GM21367 (cell line): ENCODE results near the gene FOXP1.

Source experiments
- ATAC-seq: cut with Tn5 transposase; IDR thresholded peaks from one replicate; pipeline ENCODE4 v1.9.1; 2021; ENCODE audit not compliant: unreplicated experiment

FOXP1 gene

DNA sequence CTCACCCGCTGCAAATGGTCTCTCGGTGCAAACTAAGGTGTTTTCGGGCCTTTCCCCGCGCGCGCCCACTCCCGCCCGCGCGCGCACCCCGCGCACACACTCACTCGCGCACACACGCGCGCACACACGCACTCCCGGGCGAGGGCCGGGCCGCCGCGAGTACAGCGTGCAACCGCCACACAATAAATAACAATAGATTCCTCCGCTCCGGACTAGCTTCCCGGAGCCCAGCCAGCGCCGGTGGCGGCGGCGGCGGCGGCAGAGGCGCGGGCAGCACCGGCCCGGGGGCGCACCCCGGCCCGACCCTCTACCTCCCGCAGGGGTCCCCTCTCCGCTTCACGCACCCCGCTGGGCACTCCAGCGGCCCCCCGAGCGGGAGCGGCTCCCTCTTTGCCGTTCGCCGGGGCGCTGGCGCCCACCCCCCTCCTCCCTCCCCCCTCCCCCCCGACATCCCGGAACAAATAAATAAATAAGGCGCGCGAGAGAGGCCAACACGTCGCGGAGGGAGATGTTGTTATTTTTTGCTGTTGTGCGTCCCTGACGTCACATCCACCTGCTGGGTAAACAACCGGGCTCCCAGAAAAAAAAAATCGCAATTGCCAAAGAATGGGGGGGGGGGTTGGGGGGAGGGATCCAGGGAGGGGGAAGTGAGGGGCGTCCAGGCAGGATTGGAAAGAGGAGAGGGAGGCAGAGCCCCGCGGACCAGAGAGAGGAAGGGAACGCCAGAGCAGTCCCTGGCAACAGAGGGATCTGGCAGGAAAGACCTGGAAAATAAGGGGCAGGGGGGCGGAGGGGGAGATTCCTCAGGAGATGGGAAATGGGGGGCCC is at the start of gene FOXP1:
Gene FOXP1 (minus strand): TSS at position 163 of the 828 bp plus-strand sequence. CDS start 385,347 bp downstream, outside the sequence.
- peak; percentile 56 for ATAC-seq

DNA sequence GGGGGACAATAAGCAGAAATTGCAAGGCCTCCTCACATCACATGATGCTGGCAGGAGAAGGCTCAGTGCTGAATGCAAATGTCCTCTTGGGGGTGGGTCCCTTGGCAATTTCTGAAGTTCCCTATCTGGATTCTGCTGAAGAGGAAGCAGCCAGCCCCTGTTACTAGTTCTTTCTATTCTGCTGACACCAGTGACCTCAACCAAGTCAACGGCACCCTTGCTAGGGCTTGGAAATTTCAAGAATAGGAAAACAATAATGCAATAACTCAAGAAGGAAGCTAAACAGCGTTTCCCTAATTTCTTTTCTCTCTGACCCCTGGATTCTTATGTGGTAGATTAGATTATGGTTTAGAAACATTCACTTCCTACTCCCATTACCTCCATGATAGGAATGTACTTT is 46.2 kb upstream of the FOXP1 start:
- ATAC-seq = no peak

- ATAC-seq = no peak
These were observed 45.8 kb upstream of the FOXP1 start for GRCh38 chr3:71629289-71629688.

DNA sequence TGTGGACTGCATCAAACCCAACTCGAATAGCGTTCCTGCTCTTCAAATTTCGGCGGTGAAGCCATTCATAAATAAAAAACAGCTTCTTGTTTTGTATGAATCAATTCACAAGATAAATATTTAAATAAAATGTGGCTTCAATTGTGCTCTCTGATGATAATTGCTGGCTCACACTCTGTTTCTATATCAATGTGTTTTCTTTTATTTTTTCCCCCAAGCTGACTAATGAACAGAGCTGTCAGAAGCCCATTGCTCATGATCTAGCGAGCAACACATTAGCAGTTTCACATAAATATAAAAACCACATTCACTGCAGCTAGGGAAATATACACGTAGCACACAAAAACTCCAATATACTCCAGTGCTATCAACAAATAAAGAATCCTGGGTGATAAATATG is 45.0 kb upstream of the FOXP1 start:
- no peak for ATAC-seq

GRCh38 chr3:71625676-71626075 is 42.1 kb upstream of the FOXP1 start:
- no peak for ATAC-seq

DNA sequence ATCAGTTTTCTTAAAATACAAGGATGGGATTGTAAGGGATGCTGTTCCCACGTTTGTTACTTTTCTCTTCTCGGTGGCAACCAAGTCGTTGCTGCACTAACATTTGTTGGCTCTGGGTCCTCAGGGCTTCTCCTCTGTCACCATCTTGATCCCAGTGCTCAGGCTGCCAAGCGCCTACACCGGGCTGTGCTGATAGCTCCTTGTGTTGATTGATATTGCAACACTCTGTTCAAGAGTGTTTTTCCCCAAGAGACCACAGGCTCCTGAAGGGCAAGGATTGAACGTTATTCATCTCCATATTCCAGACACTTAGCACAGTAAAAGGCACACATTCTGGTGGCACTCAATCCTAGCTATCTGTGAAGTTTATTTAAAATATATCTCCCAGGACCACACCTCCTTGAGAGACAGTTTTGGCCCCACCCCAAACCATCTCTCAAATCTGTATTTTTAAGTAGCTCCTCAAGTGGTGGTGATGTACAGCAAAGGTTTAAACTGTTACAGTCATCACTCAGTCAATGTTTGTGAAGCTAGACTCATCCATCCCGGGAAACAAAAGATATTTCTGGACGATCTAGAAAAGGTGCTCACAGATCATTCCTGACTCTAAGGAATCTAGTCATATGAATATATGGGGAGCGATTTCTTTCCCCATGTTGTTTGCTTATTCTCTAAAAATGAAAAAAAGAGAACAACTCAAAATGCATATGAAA is 38.5 kb upstream of the FOXP1 start:
- no peak for ATAC-seq

- no peak for ATAC-seq
These were observed 35.0 kb upstream of the FOXP1 start for GRCh38 chr3:71618538-71618937.

- no peak for ATAC-seq
These were observed 33.1 kb upstream of the FOXP1 start for GRCh38 chr3:71616571-71617021.

DNA sequence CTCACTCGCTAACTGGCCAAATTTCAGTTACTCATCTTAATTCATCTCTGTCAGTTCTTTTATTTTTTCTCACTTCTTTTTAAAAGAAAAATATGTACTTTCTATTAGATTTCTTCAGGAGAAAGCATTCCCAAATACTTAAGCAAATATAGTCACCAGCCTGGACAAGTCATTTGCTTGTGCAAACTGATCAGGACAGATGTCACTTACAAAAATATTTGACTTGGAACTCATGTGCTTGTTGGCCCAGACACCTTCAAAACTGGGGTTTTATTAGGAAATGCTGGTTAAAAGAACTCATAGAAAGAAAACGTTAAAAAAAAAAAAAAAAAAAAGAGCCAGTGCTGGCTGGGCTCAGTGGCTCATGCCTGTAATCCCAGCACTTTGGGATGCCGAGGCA is 31.3 kb upstream of the FOXP1 start:
- no peak for ATAC-seq

DNA sequence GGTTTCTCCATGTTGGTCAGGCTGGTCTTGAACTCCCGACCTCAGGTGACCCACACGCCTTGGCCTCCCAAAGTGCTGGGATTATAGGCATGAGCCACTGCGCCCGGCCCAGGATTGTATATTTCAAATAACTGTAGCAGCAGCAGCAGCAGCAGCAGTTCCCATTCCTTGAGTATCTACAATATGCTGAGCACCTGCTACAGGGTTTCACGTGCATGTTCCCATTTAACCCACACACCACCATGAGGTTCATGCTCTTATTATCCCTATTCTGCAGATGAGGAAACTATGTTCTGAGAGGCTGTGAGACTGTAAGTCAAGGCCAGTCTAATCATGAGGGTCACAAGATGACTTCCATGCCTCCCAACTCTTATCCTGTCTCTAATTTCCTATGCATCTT is 30.9 kb upstream of the FOXP1 start:
- no peak for ATAC-seq

DNA sequence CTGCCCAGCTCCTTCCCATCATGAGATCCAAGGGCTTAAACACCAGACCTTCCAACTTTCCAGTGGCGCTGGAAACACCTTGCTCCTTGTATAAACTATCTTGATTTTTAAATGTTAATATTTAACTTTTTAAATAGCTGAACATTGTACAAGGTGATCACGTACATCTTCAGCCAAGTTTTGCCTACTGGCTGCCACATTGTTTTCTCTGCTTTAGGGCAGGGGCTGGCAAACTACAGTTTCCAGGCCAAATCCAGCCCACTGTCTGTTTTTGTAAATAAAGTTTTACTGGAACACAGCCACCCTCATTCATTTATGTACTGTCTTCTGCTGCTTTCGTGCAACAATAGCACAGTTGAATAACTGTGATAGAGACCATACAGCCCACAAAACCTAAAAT is 27.6 kb upstream of the FOXP1 start:
- ATAC-seq = no peak

GRCh38 chr3:71607364-71607763 is 23.8 kb upstream of the FOXP1 start:
- no peak for ATAC-seq

DNA sequence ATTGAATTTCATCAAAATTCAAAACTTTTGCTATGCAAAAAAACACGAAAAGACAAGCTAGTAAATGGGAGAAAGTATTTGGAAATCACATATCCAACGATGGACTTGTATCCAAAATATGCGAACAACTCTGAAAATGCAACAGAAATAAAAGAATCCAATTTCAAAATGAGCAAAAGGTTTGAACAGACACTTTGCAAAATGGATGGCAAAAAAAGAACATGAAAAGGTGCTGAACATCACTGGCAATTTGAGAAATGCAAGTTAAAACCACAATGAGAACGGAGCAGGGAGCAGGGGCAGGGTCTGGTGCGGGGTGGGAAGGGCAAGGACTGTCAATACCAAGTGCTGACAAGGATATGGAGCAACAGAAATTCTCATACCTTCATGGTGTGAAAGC is 23.1 kb upstream of the FOXP1 start:
- no peak for ATAC-seq

DNA sequence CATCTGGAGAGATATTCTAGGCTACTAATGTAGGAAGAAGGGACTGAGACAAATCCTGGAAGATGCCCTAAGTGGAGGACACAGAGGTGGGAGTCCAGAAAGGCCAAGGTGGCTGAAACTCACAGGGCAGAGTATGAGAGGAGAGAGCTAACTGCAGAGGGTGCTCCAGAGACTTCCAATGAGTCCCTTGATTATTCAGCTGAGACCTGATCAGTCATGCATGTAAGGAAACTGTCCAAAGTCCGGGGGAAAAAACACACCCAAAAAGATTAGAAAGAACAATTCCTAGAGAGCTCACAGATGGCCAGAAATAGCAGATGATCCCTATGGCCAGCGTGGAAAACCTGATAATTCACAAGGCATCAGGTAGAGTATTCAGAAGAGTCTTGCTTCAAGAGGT is 18.7 kb upstream of the FOXP1 start:
- no peak for ATAC-seq

GRCh38 chr3:71601811-71602210 is 18.3 kb upstream of the FOXP1 start:
- no peak for ATAC-seq

DNA sequence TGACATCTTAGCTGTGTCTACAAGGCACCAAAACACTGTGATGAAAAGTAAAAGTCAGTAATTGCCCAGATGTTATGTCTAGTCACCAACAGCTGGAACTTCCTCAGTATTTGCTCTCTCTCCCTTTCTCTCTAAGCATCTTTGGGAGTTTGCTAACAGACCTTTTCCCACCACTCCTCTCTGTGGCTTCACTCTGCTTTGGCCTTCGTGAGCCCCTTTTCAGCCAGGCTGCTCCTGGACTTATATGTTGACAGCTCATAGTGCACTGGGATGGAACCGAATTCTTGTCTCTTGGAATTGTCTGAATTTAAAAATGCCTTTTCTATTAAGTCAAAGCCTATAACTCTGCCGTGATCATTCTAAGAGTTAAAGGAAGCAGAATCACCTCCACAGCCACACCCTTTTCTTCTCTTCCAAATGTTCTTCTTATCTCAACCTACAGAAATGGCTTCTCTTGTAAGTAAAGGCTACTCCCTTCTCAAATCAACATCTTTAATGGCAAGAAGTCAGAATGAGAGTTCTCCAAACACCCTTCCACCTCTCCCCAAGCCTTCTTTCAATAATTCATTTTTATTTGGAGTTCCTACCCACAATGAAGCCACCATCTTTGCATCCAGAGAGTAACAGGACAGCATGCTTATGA is 17.2 kb upstream of the FOXP1 start:
- no peak for ATAC-seq

- ATAC-seq = no peak
These were observed 15.9 kb upstream of the FOXP1 start for GRCh38 chr3:71599416-71599815.

DNA sequence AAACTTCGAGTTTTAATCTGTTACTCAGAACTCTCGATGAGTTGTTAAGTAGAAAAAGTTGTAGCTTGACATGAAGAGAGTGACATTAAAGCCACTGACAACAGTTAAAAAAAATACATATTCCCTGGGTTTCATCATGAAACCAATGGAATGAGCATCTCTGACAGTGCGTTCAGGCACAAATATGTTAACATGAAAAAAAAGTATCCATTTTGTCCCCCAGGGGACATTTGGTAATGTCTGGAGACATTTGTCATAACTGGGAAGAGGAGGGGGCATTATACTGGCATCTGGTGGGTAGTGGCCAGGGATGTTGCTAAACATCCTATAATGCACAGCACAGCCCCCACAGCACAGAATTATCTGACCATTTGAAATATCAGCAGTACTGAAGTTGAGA is 14.8 kb upstream of the FOXP1 start:
- ATAC-seq = no peak

GRCh38 chr3:71597286-71597685 is 13.8 kb upstream of the FOXP1 start:
- no peak for ATAC-seq

DNA sequence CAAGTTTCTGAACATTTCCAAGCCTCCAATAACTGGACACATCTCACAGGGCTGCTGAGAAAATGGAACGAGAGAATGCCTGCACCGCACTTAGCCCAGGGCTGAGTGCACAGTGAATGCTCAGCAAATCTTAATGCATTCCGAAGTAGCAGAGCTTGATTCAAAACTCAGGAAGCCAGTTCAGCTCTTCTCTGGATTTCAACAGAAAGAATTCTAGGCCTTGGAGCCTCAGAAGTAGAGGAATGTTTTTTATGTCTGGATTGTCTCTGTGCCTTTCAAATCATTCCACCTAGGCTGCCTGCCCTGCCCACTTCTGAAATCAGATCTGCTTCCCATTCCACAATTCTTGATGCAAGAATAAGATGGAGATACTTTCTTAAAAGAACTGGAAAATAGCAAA is 9.6 kb upstream of the FOXP1 start:
- ATAC-seq = no peak

- ATAC-seq = no peak
These were observed 7.6 kb upstream of the FOXP1 start for GRCh38 chr3:71591101-71591500.

DNA sequence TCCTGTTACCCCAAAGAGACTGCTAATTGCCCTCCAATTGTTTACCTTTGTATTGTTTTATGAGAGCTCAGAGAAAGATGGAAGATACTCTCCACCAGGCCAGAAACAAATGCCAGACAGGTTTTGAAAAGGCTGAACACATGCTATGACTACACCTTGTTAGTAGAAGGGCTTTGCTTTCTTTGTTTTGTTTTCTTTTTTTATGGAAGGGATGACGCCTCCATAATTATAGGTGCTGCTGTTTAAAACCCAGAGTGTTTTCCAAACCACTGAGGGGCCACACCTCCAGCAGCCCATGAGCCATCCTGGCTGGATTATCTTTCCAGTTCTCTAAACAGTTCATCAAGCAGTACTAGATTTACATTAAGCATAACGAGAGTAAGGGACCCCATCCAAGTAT is 5.6 kb upstream of the FOXP1 start:
- no peak for ATAC-seq
